ENCODE data around the gene LRRFIP1. TPM values are rescaled to one million over a fixed set of nuclear protein-coding genes. Genes with fewer than 3 reads are reported as not detected.

The LRRFIP1 gene
- total RNA-seq, 4 donors from 2014 or later: 62.8 to 199 (median 121) TPM

GRCh38 chr2:237712477-237713377 lies 85.3 kb downstream of the LRRFIP1 start:
- TF ChIP-seq CTCF (IDR thresholded peaks at IDR 0.05): no peak
- no peak for TF ChIP-seq POLR2A (IDR thresholded peaks at IDR 0.05)
- Histone ChIP-seq H3K27me3 (no peaks in the 10 kb centered on the region), H3K4me1 (peaks cover 4 to 14% of the 10 kb centered on the region in 2 donors), H3K4me3 (no peak overlapping the region), H3K9me3 (no peaks in the 10 kb centered on the region), H3K36me3 (no peaks in the 10 kb centered on the region), H3K27ac (peak overlapping the region in 1 of 2 donors; percentile 4)
- DNase-seq: no peak
- intact Hi-C loops (cut with DNase I; ENCODE audit: low total_unique reads): no loop called here

GRCh38 chr2:237714690-237715458 lies 87.5 kb downstream of the LRRFIP1 start:
- H3K27ac ChIP-seq: peak overlapping the region; percentile 81 to 83
- no peaks in the 10 kb centered on the region for H3K9me3 ChIP-seq
- no peaks in the 10 kb centered on the region for H3K36me3 ChIP-seq
- intact Hi-C loops (cut with DNase I; ENCODE audit: low total_unique reads): no loop called here
- TF ChIP-seq POLR2A (IDR thresholded peaks at IDR 0.05) (no peak), CTCF (IDR thresholded peaks at IDR 0.05) (no peak)
- H3K27me3 ChIP-seq: no peaks in the 10 kb centered on the region
- peak overlapping the region in 1 of 2 donors; percentile 5 for H3K4me3 ChIP-seq
- peak; percentile 66 to 73 for DNase-seq
- H3K4me1 ChIP-seq: peaks cover 4 to 14% of the 10 kb centered on the region in 2 donors

- Histone ChIP-seq H3K9me3 (no peaks in the 10 kb centered on the region), H3K36me3 (no peaks in the 10 kb centered on the region), H3K4me1 (peaks cover 4 to 14% of the 10 kb centered on the region in 2 donors), H3K27me3 (no peaks in the 10 kb centered on the region), H3K4me3 (peak overlapping the region in 1 of 2 donors; percentile 5), H3K27ac (peak overlapping the region; percentile 81 to 83)
- TF ChIP-seq POLR2A (IDR thresholded peaks at IDR 0.05) (no peak), CTCF (IDR thresholded peaks at IDR 0.05) (no peak)
- intact Hi-C loops (cut with DNase I; ENCODE audit: low total_unique reads): no loop called here
- no peak for DNase-seq
Observed at GRCh38 chr2:237715459-237715947, 88.1 kb downstream of the LRRFIP1 start.

- Histone ChIP-seq H3K27ac (peak overlapping the region; percentile 81 to 83), H3K4me1 (peaks cover 4 to 14% of the 10 kb centered on the region in 2 donors), H3K9me3 (no peaks in the 10 kb centered on the region), H3K27me3 (no peaks in the 10 kb centered on the region), H3K36me3 (no peaks in the 10 kb centered on the region), H3K4me3 (no peak overlapping the region)
- DNase-seq: no peak
- intact Hi-C loops (cut with DNase I; ENCODE audit: low total_unique reads): no loop called here
- no peak for TF ChIP-seq POLR2A (IDR thresholded peaks at IDR 0.05)
- TF ChIP-seq CTCF (IDR thresholded peaks at IDR 0.05): no peak
Observed at GRCh38 chr2:237716011-237716410, 88.6 kb downstream of the LRRFIP1 start.

Data from uterus (tissue), 4 donors.